Endothelial cell of umbilical vein (primary cell): ENCODE measurements around the gene RBM8A. TPM values are rescaled to one million over a fixed set of nuclear protein-coding genes. Genes with fewer than 3 reads are reported as not detected.

Experiments
- BruUV-seq: library from RNA; stranded (reverse); fragments of 400-500 nt; replicated peaks from 2 replicates; lab custom pipeline; 2021; lab: Mats Ljungman, UMichigan
- CTCF ChIA-PET: fragments of 300-600, 350-600 bp; sonication (Branson Sonifier 250); formaldehyde crosslinking; loops from one replicate; lab custom pipeline; 2021; ENCODE audit warnings: antibody characterized with exemption, inconsistent platforms; lab: Charles Lee
- POLR2A ChIA-PET: fragments of 300-600, 350-600 bp; sonication (Branson Sonifier 250); formaldehyde crosslinking; loops from one replicate; lab custom pipeline; 2021; ENCODE audit warnings: antibody characterized with exemption, inconsistent platforms; lab: Charles Lee
- DNase-seq: peaks from one replicate; pipeline ENCODE4 v3.0.0-alpha.2; 2011; ENCODE audit warnings: low read depth, low spot score
- FAIRE-seq: peaks from 2 replicates; lab custom pipeline; 2011; peaks lifted over from hg19 to GRCh38; lab: Jason Lieb, UNC
- H2AFZ ChIP-seq: 2 replicates; pipeline ENCODE4 v1.6.0; 2012; ENCODE audit warnings: low read depth, low read length, control low read depth, inconsistent platforms
- H3K27ac ChIP-seq: 2 replicates; pipeline ENCODE4 v1.5.1; 2011; ENCODE audit warnings: low read depth, mild to moderate bottlenecking, control low read depth, low read length, moderate library complexity; ENCODE audit not compliant: insufficient read depth
- H3K27me3 ChIP-seq, 2 experiments: 2 replicates each; pipeline versions ENCODE4 v1.6.0 to v1.6.1; 2011; ENCODE audit warnings: low read length in 2 of 2, mixed read lengths in 1 of 2; ENCODE audit not compliant: control insufficient read depth in 2 of 2, insufficient read depth in 2 of 2
- H3K36me3 ChIP-seq, 2 experiments: 2 replicates in 1 of 2; 3 replicates in 1 of 2; pipeline ENCODE4 v1.5.1; 2011; ENCODE audit warnings: low read length in 2 of 2, mild to moderate bottlenecking in 1 of 2, moderate library complexity in 1 of 2; ENCODE audit not compliant: control insufficient read depth in 2 of 2, insufficient read depth in 2 of 2; ENCODE audit errors: extremely low read depth in 1 of 2
- H3K4me1 ChIP-seq: 3 replicates; pipeline ENCODE4 v1.5.1; 2011; ENCODE audit warnings: mild to moderate bottlenecking, low read length; ENCODE audit not compliant: control insufficient read depth, insufficient read depth; ENCODE audit errors: extremely low read depth
- H3K4me2 ChIP-seq: 2 replicates; pipeline ENCODE4 v1.6.1; 2011; ENCODE audit warnings: low read length, control low read depth, mixed read lengths; ENCODE audit not compliant: insufficient read depth
- H3K4me3 ChIP-seq, 3 experiments: fragments of 200-600 bp in 1 of 3; sonication (generic), shearing (Covaris generic) in 1 of 3; replicated peaks in 1 of 3; 2 replicates each; pipeline ENCODE4 v1.5.1; 2011 to 2016; ENCODE audit warnings: control low read depth in 3 of 3, low read length in 3 of 3, mild to moderate bottlenecking in 2 of 3, inconsistent platforms in 1 of 3, low read depth in 1 of 3, moderate library complexity in 1 of 3; ENCODE audit not compliant: insufficient read depth in 1 of 3
- H3K79me2 ChIP-seq: 2 replicates; pipeline ENCODE4 v1.6.0; 2012; ENCODE audit warnings: low read length, inconsistent platforms; ENCODE audit not compliant: control insufficient read depth, insufficient read depth
- H3K9ac ChIP-seq: replicated peaks from 2 replicates; pipeline ENCODE3; 2011; ENCODE audit warnings: low read length, control low read depth; ENCODE audit not compliant: insufficient read depth; ENCODE audit errors: extremely low read depth
- H3K9me1 ChIP-seq: replicated peaks from 3 replicates; pipeline ENCODE4 v1.6.0; 2011; ENCODE audit warnings: mild to moderate bottlenecking, low read length; ENCODE audit not compliant: control insufficient read depth, insufficient read depth; ENCODE audit errors: extremely low read depth
- H3K9me3 ChIP-seq: replicated peaks from 2 replicates; pipeline ENCODE4 v1.5.1; 2012; ENCODE audit warnings: low read length, inconsistent platforms; ENCODE audit not compliant: control insufficient read depth, insufficient read depth
- H4K20me1 ChIP-seq: replicated peaks from 2 replicates; pipeline ENCODE3; 2011; ENCODE audit warnings: mild to moderate bottlenecking, low read length; ENCODE audit not compliant: control insufficient read depth, insufficient read depth; ENCODE audit errors: extremely low read depth
- EZH2 ChIP-seq: IDR thresholded peaks from 2 replicates; pipeline ENCODE4 v1.6.1; 2012; ENCODE audit warnings: borderline replicate concordance, low read depth, mild to moderate bottlenecking, moderate library complexity, low read length, inconsistent platforms; ENCODE audit not compliant: severe bottlenecking
- FOS ChIP-seq: IDR thresholded peaks from 2 replicates; pipeline ENCODE4 v1.6.1; 2011; ENCODE audit warnings: mild to moderate bottlenecking, low read length, moderate library complexity, borderline replicate concordance; ENCODE audit not compliant: insufficient read depth
- GATA2 ChIP-seq: IDR thresholded peaks from 2 replicates; pipeline ENCODE4 v1.7.0; 2011; ENCODE audit warnings: low read depth, mild to moderate bottlenecking, moderate library complexity, mixed read lengths, low read length; ENCODE audit not compliant: insufficient read length, insufficient read depth
- JUN ChIP-seq: IDR thresholded peaks from 2 replicates; pipeline ENCODE4 v1.6.1; 2011; ENCODE audit warnings: borderline replicate concordance, low read depth; ENCODE audit not compliant: insufficient read length, insufficient read depth
- MYC ChIP-seq: IDR thresholded peaks from one replicate; pipeline ENCODE4 v1.6.1; 2011; ENCODE audit warnings: mild to moderate bottlenecking, low read depth, low read length
- POLR2A ChIP-seq: IDR thresholded peaks from 2 replicates; pipeline ENCODE4 v1.6.1; 2012; ENCODE audit warnings: low read depth, mild to moderate bottlenecking, control low read depth, low read length
- POLR2AphosphoS5 ChIP-seq: IDR thresholded peaks from 2 replicates; pipeline ENCODE4 v1.6.1; 2012; ENCODE audit warnings: low read depth, mild to moderate bottlenecking, control low read depth, low read length, moderate library complexity; ENCODE audit not compliant: insufficient read depth
- dilution Hi-C: fragments of 300-500 bp; cut with MboI; formaldehyde crosslinking; loops from one replicate; pipeline ENCODE4 v1.15.0; 2019; ENCODE audit warnings: low sequenced_read_pairs; ENCODE audit not compliant: extremely low pct_ligation_motif_present
- intact Hi-C: fragments of 100-400 bp; cut with micrococcal nuclease; formaldehyde crosslinking; loops from one replicate; pipeline ENCODE4 v1.10.0; 2022
- polyA plus RNA-seq, 4 experiments: library from polyadenylated mRNA; depleted of rRNA in 3 of 4; stranded (reverse) in 3 of 4; unstranded in 1 of 4; fragments of >200 nt; gene quantifications; 2 replicates each; pipeline versions ENCODE4 v1.2.1 to v1.2.3, GENCODE V29; 2011 to 2012; ENCODE audit warnings: missing spikeins in 1 of 4
- total RNA-seq: library from RNA; stranded (reverse); gene quantifications from 2 replicates; pipeline ENCODE4 v1.2.3, GENCODE V29; 2021
- TF ChIP-seq, protein P1 (sequence below): IDR thresholded peaks from 2 replicates; pipeline ENCODE4 v1.6.1; 2011; ENCODE audit not compliant: insufficient read depth, insufficient read length
- TF ChIP-seq, protein P2 (sequence below), 2 donors: IDR thresholded peaks; 1 replicate in 1 of 2; 2 replicates in 1 of 2; pipeline ENCODE4 v1.5.1; 2011; ENCODE audit warnings: low read length in 2 of 2, mild to moderate bottlenecking in 2 of 2, moderate library complexity in 2 of 2, control low read depth in 1 of 2, inconsistent platforms in 1 of 2, low read depth in 1 of 2; ENCODE audit not compliant: insufficient read depth in 1 of 2; ENCODE audit errors: extremely low read depth in 1 of 2

The RBM8A gene
- total and polyA plus RNA-seq, 2 donors (not counting 3 experiments of a cell fraction or from before 2014, with no cell fraction given): 192 to 194 TPM

DNA sequence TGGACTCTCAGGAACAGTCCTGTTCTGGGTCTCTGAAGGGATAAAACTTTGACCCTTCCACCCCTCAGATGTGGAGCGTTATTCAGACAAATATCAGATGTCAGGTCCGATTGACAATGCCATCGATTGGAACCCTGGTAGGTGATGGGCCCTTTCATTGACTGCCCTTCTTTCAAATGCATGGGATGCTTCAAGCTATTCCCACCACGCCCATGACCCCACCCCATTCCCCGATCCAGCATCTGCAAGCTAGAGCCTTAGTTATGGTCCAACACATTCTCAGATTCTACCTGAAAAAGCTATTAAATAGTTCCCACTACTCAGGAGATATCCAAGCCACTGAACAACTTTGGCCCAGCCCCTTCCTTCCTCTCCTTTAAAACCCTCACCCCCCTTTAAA is 49.7 kb upstream of the RBM8A start:
- no peaks in the 10 kb centered on the region for H3K36me3 ChIP-seq
- H3K9me1 ChIP-seq: no peaks in the 10 kb centered on the region
- ChIA-PET CTCF (interaction anchor here (0.8 to 20.0 kb wide), 19 partner anchors 9 to 130 kb away, joined by 3 to 496 read pairs (median 4); partner anchors contain the start of genes ANKRD34A, PIAS3, POLR3GL and RBM8A), POLR2A (interaction anchor here (0.6 kb wide), 1 partner anchor 12 kb away, joined by 4 read pairs; the partner anchor contains the start of genes ANKRD34A and POLR3GL)
- no peak overlapping the region for H3K4me3 ChIP-seq
- no peak overlapping the region for H2AFZ ChIP-seq
- no peak for TF ChIP-seq EZH2
- TF ChIP-seq GATA2: no peak
- TF ChIP-seq POLR2A: no peak
- TF ChIP-seq JUN: no peak
- TF ChIP-seq POLR2AphosphoS5: no peak
- no peak for TF ChIP-seq MYC
- TF ChIP-seq, protein P1, sequence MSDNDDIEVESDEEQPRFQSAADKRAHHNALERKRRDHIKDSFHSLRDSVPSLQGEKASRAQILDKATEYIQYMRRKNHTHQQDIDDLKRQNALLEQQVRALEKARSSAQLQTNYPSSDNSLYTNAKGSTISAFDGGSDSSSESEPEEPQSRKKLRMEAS: no peak
- TF ChIP-seq FOS: no peak
- TF ChIP-seq, protein P2, sequence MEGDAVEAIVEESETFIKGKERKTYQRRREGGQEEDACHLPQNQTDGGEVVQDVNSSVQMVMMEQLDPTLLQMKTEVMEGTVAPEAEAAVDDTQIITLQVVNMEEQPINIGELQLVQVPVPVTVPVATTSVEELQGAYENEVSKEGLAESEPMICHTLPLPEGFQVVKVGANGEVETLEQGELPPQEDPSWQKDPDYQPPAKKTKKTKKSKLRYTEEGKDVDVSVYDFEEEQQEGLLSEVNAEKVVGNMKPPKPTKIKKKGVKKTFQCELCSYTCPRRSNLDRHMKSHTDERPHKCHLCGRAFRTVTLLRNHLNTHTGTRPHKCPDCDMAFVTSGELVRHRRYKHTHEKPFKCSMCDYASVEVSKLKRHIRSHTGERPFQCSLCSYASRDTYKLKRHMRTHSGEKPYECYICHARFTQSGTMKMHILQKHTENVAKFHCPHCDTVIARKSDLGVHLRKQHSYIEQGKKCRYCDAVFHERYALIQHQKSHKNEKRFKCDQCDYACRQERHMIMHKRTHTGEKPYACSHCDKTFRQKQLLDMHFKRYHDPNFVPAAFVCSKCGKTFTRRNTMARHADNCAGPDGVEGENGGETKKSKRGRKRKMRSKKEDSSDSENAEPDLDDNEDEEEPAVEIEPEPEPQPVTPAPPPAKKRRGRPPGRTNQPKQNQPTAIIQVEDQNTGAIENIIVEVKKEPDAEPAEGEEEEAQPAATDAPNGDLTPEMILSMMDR (IDR thresholded peaks at IDR 0.05; ENCODE audit: extremely low read depth in 1 of 2, insufficient read depth in 1 of 2, low read depth in 1 of 2, low read length in 2 of 2): no peak
- DNase-seq (no peak), FAIRE-seq (no peak)
- no peaks in the 10 kb centered on the region for H3K27me3 ChIP-seq
- no peaks in the 10 kb centered on the region for H3K9me3 ChIP-seq
- H3K27ac ChIP-seq: no peak overlapping the region
- H3K79me2 ChIP-seq: no peaks in the 10 kb centered on the region
- H3K9ac ChIP-seq: no peak overlapping the region
- intact Hi-C loops (loop anchor here (1.0 kb wide), 4 partner anchors 19 to 86 kb away; partner anchors contain the start of gene TXNIP), dilution Hi-C loops (no loop called here)
- no peaks in the 10 kb centered on the region for H4K20me1 ChIP-seq
- no peak overlapping the region for H3K4me2 ChIP-seq
- H3K4me1 ChIP-seq: peaks cover 36% of the 10 kb centered on the region
- no TSS peak for BruUV-seq
